ENCODE measurements around the gene AKAP6.

The AKAP6 gene

GRCh38 chr14:32692441-32692840, 363.3 kb downstream of the AKAP6 start:
- DNase-seq, result no peak

- no peak for DNase-seq
Measured at GRCh38 chr14:32693114-32693513, 364.0 kb downstream of the AKAP6 start.

DNA sequence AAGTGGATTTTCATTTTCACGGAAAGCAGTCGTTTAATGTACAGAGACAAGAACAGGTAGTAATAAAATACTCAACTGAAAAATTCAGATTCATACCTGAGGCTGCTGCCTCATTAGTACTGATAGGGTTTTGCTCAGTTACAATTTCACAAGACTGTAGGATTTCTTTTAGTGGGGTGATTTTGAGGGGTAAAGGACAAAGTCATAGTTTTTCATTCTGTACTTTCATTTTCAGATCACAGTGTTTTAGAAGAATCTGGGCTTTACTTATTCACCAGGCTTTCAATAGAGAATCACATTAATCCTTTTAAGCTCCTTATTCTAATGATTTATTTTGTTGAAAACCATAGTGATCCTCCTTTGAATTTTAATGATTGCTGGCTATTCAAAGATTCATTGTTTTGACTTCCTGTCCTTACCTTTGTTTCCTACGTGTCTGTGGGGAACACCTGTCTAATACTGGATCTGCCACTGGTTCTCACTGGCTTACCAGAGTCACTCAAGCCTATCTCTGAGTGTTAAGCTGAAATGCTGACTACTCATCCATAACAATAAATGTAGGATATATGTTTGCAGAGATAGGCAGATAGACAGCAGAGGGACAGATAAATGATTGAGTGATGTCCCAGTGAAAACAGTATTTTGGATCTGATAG, 365.8 kb downstream of the AKAP6 start:
- no peak for DNase-seq

- DNase-seq, result no peak
Measured at GRCh38 chr14:32696325-32697091, 367.4 kb downstream of the AKAP6 start.

DNA sequence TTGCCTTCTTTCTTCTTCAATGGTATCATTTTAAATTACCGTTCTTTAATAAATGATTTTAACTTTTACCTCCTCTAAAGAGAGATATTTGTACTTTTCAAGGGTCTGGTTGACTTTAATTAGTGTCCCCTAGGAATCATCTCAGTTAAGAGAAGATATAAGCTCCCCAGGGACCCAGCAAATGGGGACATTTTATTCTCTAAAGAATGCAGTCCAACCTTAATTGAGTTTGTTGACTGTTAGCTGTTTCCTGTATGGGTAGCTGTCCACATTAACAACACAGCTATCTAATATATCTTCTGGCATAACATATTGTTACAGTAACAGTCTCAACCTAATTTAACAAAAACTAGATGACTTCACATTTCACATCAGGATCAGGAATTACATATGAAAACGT, 368.0 kb downstream of the AKAP6 start:
- no peak for DNase-seq

GRCh38 chr14:32697704-32698103, 368.6 kb downstream of the AKAP6 start:
- DNase-seq, result no peak

GRCh38 chr14:32698831-32699230, 369.7 kb downstream of the AKAP6 start:
- no peak for DNase-seq

- no peak for DNase-seq
Measured at GRCh38 chr14:32701475-32701874, 372.4 kb downstream of the AKAP6 start.

GRCh38 chr14:32702088-32702487, 373.0 kb downstream of the AKAP6 start:
- no peak for DNase-seq

GRCh38 chr14:32702562-32702961, 373.5 kb downstream of the AKAP6 start:
- DNase-seq, result no peak

DNA sequence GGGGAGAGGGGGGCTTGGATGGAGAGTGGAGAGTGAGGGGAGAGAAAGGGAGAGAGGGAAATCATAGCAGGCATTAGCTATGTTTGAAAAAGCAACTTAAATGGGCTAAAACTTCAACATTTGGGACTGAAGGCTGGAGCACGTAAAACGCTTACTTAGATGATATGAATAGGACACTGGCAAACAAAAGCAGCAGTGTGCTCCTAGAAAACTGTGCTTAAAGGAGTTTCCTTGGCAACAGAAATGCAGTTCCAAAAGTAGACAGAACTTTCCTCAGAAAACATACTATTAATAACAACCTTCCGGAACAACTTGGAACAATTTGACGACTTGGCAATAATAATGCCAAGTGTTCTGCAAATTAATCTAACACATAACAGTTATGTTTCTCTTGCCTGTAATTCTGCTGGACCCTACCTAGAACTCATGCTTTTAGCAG, 374.1 kb downstream of the AKAP6 start:
- no peak for DNase-seq

GRCh38 chr14:32706721-32707519, 377.8 kb downstream of the AKAP6 start:
- DNase-seq, result no peak

DNA sequence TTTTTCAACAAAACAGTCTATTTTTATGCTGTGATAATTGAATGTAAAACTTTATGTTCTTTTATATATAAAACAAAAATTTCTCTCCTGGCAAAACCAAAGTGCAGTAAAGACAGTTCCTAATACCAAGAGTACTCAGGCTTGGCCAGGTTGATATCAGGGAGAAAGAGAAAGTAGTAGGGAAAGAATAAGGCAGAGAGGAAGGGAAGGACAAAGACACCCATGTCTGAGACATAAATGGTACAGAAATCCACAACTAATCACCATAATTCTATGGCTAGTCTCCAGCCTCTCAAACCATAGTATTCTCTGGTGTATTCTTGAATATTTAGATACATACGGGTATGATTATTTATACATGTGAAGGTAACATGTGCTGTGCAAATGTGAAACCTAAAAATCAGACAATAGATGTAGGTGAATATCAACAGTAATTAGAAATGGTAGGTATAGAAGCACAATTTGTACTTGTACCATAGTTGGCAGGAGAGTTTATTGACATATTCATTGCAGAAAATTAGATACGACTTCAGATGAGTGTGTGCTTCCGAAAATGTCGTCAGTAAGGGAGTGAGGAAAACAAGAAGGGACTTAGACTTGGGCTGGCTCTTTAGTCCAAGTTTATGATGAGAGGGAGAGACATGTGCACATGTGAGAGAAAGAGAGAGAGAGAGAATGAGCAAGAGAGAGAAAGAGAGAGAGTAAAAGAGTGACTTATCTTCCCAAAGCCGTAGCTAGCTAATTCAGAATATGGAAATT, 378.8 kb downstream of the AKAP6 start:
- no peak for DNase-seq

DNA sequence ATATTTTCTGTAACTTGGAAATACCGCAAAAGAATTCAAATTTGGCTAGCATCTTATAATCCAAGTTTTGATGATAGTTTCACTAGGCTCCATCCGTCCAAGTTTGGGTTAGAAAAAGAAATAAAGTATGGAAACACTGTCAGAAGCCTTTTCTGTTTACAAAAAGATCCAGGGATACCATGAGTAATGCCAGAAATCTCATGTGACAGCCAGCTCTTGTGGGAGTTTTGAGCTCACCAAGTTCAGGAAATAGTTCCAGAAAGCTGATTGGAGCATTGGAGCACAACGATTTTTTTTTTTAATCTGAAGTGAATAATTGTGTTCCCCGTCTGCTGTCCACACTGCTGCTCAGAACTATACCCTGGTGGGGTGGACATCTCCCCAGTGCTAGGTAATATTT, 379.9 kb downstream of the AKAP6 start:
- no peak for DNase-seq

GRCh38 chr14:32710231-32710671, 381.2 kb downstream of the AKAP6 start:
- DNase-seq, result peak; percentile 63

- DNase-seq, result peak; percentile 63
Measured at GRCh38 chr14:32710731-32711680, 381.9 kb downstream of the AKAP6 start.

DNA sequence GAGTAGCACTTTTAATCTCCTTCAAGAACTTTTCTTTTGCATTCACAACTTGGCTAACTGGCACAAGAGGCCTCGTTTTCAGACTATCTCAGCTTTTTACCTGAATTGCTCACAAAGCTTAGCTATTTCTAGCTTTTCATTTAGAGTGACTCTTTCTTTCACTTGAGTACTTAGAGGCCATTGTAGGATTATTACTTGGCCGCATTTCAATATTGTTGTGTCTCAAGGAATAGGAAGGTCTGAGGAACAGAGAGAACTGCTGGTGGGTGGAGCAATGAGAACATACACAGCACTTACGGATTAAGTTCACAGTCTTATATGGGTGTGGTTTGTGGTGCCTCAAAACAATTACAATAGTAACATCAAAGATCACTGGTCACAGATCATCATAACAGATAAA, 384.8 kb downstream of the AKAP6 start:
- no peak for DNase-seq

DNA sequence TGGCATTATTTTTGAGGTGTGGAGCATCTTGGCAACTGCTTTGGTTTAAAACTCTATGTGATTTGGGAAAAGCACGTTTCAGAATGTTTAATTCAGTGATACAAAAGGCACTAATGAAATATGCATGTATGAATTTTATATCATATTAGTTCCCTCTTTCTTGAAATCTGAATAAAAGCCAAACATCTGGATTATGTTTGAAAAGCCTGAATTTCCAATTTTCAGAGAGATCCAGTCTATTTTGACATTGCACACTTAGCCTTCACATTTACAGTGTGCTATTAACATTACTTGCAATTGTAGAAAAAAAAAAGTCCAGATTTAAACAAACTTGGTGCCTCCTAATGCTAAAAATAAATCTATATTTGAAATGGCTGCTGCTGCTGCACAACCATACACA, 390.5 kb downstream of the AKAP6 start:
- DNase-seq, result no peak

GRCh38 chr14:32720927-32721326, 391.8 kb downstream of the AKAP6 start:
- no peak for DNase-seq

DNA sequence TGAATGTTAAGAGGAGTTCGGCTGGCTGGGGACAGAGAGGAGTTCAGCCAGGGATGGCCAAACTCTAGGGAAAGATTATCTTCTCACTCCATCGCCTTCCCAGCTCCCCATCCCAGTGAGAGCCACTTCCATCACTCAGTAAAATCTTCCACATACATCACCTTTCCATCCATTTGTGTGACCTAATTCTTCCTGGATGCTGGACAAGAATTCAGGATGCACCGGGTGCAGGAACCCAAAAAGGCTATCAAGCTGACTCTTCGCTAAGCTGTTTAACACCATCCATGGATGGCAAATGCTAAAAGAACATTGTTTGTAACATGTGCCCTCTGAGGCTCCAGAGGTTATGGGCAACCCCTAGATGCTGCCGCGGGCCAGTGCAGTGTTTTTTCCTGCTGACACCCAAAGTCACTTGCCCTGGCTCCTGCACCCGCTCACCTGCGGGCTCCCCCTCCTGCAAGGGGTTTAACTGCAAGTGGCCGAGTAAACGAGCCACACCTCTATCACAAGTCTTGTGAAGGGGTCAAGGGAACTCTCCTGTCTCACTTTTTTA, 393.6 kb downstream of the AKAP6 start:
- DNase-seq, result no peak

- DNase-seq, result peak; percentile 34
Measured at GRCh38 chr14:32724867-32725471, 395.9 kb downstream of the AKAP6 start.
